RKO (cell line): Measurements from ENCODE around the gene SLU7.

Source experiments
- DNase-seq: peaks from one replicate; pipeline ENCODE4 v3.0.0-alpha.2; 2016; ENCODE audit warnings: low spot score

The SLU7 gene

GRCh38 chr5:160419458-160420330 is 813 bp upstream of the SLU7 start:
- DNase-seq: peak; percentile 27

DNA sequence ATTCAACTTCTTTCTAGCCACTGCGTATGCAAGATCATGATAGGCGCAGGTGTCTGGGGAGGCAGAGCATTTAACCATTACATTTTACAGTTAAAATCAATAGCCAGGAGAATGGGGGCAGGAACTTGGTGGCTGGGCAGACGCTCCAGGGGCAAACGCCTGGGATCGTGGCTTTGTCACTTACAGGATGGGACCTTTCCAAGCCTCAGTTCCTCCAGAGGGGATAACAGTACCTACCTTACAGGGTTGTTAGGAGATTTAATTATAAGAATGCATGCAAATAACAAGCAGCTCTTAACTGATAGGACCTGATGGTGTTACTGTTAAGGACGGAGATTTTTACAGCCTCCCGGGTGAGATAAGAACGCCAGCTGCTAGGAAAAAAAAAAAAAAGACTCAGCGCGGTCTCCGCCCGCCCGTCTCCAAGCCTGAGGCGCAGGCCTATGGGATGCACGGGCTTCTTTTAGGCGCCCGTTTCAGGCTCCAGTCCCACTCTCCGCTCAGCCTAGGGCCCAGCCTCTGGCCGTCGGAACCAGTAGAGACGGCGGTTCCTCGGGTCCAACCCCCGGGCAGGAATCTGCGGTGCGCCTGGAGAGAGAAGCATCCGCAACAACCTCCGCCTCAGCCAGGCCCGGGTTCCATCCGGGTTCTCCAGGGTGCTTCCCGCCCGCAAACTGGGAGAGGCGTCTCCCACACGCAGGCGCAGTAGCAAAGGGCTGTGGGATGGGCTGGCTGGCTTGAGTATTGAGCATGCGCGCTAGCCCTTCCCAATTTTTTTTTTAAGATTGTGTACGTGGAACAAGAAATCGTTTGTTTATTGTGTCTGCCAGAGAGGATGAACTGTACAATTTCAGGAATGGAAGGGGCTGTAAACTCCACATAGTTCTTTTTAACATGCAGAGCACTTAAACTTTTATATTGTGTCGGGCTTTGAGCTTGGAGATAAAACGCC is 19.2 kb downstream of the SLU7 start, which contains the start of gene FAM200C:
FAM200C (minus strand) TSS at position 653 of the 952 bp plus-strand sequence. CDS start 4,564 bp downstream, outside the sequence.
- DNase-seq: peak; percentile 96

- DNase-seq: peak; percentile 74
These were observed 20.1 kb downstream of the SLU7 start for GRCh38 chr5:160398806-160399205.

- no peak for DNase-seq
These were observed 21.4 kb downstream of the SLU7 start for GRCh38 chr5:160397492-160397891.

DNA sequence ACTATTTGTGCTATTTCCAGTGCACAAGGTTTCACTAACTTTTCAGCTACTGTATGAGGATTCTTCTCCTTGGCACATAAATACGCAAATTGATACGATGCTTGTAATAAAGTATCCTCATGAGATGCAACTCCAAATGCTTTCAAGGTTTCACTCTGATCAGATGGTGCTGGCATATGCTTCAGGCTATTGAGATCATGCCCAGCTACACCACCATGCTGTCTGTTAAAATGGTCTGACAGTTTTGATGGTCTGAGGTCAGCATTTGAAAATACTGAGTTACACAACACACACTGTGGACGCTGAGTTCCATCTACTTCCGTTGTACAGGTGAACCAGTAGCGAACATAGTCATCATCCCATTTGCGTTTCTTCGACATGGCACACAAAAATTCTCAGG is 23.8 kb downstream of the SLU7 start:
- DNase-seq: no peak

DNA sequence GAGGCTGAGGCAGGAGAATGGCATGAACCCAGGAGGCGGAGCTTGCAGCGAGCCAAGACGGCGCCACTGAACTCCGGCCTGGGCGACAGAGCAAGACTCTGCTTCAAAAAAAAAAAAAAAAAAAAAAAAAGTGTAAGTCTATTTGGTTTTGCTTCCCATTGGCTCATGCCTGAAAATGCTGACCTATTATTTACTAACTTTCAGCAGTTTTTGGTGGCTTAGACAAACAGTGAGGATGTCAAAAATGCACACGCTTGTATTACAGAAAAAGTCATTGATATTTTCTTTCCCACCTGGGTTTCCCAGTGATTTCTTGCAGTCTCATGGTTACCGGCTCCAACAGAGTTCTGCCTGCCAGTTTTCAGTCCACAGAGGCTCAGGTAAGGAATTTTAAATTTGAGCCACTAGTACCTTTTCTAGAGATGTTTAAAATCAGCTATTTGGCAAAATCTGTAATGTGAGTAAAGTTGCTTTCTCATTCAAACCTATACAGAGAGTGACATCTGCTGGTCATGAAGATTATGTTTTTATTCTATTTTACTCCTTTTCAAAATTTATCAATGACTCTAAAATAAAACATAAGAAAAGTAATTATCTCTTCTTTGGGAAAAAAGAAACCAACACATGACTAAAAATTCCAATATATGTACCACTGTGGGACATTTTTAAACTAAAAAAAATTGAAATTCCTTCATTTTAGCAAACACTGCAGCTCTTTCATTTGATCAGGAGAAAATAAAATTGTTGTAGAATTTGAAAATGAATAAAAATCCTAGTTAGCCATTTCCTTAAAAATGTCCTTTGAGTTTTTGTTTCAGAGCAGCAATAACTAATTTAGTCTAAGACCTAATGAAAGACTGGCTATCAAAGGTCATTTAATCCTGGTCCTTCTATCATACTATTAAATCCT is 27.8 kb downstream of the SLU7 start:
- peak; percentile 56 for DNase-seq

DNA sequence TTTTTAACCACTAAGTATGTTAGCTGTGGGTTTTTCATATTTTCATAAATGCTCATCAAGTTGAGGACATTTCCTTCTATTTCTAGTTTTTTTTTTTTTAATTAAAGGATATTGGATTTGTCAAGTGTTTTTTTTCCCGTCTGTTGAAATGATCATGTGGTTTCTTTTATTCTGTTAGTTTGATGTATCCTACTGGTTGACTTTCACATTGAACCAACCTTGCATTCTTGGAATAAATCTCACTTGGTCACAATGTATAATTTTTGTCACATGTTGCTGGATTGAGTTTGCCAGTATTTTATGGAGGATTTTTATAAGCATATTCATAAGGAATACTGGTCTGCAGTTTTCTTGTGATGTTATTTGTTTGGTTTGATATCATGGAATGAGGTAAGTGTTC is 31.4 kb downstream of the SLU7 start:
- no peak for DNase-seq

DNA sequence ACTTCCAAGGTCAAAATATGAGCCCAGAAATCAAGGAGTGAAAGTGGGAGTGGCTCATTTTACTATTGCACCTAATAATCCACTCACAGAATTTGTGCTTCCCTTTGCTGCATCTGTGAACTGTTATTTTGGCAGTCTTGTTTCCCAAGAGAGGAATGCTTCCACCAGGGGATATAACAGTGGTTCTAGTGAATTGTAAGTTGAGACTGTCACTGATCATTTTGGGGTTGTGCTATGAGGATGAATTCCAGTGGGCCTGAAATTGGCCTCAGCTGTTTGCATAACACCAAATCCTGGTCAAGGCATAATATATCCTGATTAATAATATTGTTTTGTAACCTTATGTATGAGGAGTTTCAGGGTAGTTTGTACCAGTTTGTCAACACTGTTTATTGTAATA is 33.4 kb downstream of the SLU7 start:
- DNase-seq: no peak

- no peak for DNase-seq
These were observed 34.2 kb downstream of the SLU7 start for GRCh38 chr5:160384681-160385080.

DNA sequence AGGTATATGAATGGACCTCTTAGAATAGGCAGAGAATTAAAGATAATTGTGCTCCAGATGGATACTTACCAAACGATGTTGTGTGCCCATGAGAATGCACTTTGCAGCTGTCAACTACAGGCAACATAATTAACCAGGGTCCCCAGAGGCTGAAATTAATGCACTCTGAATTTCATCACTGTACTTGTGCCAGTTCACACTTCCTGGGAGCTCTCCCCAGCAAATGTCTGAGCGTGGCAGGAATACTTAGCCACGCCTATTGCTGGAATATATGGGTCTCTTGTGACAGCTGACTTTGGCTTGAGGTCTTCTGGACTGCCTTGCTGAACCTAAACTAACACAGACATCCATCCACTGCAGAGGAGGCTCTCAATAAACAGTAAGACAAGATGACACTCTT is 36.5 kb downstream of the SLU7 start:
- no peak for DNase-seq

GRCh38 chr5:160380041-160380440 is 38.8 kb downstream of the SLU7 start:
- DNase-seq: no peak

DNA sequence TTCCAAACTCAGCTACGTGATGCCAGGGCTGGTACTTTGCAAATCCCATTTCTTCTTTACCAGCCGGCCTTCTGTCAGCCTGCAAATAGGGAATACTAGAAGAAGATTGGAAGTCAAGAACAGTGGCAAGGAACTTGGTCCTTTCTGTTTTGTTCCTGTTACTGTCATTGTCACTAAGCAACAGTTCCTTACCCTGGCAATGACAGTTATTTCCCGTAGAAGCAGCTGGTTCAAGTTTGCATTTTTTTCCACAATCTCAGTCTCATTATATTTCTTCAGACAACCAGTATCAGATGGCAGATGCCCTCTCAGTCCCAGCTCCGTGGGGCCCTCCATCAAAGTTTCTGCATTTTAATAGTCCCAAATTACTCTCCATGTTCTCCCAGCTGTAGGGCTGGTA is 39.4 kb downstream of the SLU7 start:
- no peak for DNase-seq

DNA sequence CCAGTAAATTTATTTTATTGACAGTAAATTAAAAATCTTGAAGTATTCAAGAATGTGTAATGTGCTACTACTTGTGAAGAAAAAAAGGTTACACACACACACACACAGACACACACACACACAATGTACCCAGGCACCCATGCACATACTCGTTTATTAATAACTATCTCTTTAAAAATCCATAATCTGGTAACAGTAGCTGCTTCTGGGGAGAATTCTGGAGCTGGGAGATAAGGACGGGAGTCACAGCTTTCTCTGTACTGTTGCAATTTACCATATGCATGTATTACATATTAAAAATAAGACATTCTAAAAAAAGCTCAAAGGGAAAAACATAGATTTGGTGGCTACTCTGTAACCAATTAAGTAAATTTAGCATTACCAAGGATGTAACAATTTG is 40.6 kb downstream of the SLU7 start:
- no peak for DNase-seq

GRCh38 chr5:160377651-160378050 is 41.2 kb downstream of the SLU7 start:
- no peak for DNase-seq

GRCh38 chr5:160376416-160376815 is 42.5 kb downstream of the SLU7 start:
- DNase-seq: no peak

GRCh38 chr5:160375701-160376100 is 43.2 kb downstream of the SLU7 start:
- DNase-seq: no peak

DNA sequence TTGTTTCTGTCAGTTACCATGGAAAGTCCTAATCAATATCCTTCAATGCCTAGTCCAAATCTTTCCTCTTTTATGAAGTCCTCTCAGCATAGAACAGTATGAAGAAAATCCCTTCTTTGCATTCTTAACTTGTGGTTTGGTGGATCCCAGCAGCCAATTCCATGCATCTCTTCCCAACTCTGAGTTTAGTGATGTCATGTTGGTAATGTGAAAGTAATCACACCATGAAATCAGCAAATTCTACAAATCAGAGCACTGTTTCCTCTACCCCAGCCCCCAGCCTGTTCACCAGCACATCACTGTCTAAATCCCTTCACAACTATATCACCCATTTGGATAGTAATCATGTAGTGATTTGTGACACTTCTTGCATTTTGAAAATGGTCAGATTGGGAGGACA is 43.7 kb downstream of the SLU7 start:
- DNase-seq: no peak

DNA sequence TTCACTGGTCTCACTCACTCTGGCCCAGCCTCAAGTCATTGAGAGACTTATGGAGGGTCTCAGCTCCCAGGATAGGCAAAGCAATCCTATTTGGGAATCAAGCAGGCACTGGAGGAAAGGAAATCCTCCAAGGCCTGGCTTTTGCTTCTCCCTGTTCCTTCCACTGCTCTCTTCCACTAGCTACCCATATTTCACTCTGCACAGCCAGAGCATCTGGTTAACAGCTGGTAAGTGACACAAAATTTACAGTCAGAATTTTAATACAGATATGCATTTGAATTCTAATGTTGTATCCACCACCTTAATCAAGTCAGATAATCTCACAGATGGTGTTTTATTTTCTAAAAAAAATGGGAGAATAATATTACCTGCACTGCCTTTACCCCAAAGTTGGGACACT is 47.6 kb downstream of the SLU7 start:
- DNase-seq: no peak

- no peak for DNase-seq
These were observed 48.2 kb downstream of the SLU7 start for GRCh38 chr5:160370713-160371034.

GRCh38 chr5:160369990-160370712 is 48.7 kb downstream of the SLU7 start, which contains the start of gene C1QTNF2:
TSS of gene C1QTNF2 (minus strand) at chr5:160370626. CDS start at chr5:160355011, 15,615 bp downstream.
- peak; percentile 53 for DNase-seq

DNA sequence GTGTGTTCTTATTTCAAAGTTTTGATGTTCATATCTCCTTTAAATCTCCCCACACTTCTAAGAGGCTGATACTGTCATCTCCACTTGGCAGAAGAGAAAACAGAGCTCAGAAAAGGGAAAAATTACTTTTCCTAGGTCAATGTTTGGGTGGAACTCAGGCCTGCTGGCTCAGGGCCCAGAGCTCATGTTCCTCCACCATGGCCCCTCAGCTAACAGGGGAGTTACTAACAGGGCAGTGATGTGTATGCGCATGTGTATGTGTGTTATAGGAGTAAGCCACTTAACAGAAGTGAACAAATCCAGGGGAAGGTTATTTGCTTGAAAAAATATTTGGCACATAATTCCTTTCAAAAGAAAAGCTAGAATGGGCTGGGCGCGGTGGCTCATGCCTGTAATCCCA is 51.0 kb downstream of the SLU7 start:
- DNase-seq: no peak
